ENCODE data around the gene IKZF3.

DNA sequence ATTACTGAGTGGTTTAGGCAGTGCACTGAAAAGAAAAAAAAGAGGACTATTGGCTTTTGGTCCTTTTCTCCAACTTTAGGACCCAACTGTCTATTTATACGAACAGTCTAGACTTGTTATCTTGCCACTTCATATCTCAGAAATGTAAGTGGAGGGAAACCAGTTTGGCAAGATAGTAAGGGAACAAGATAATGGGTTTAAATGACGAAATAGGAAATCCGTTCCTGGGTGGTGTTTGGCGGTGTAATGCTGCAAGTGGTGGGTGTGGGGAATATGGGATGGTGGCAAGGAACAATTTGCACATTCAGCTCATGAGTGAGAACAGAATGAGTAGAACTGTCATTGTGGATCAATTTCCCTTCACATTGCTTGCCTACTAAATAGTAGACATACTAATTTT lies 81.6 kb downstream of the IKZF3 start:
- TF ChIP-seq, protein P1, sequence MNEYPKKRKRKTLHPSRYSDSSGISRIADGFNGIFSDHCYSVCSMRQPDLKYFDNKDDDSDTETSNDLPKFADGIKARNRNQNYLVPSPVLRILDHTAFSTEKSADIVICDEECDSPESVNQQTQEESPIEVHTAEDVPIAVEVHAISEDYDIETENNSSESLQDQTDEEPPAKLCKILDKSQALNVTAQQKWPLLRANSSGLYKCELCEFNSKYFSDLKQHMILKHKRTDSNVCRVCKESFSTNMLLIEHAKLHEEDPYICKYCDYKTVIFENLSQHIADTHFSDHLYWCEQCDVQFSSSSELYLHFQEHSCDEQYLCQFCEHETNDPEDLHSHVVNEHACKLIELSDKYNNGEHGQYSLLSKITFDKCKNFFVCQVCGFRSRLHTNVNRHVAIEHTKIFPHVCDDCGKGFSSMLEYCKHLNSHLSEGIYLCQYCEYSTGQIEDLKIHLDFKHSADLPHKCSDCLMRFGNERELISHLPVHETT (tag by site-specific recombination; IDR thresholded peaks at IDR 0.05): no peak
- TF ChIP-seq, protein P2, sequence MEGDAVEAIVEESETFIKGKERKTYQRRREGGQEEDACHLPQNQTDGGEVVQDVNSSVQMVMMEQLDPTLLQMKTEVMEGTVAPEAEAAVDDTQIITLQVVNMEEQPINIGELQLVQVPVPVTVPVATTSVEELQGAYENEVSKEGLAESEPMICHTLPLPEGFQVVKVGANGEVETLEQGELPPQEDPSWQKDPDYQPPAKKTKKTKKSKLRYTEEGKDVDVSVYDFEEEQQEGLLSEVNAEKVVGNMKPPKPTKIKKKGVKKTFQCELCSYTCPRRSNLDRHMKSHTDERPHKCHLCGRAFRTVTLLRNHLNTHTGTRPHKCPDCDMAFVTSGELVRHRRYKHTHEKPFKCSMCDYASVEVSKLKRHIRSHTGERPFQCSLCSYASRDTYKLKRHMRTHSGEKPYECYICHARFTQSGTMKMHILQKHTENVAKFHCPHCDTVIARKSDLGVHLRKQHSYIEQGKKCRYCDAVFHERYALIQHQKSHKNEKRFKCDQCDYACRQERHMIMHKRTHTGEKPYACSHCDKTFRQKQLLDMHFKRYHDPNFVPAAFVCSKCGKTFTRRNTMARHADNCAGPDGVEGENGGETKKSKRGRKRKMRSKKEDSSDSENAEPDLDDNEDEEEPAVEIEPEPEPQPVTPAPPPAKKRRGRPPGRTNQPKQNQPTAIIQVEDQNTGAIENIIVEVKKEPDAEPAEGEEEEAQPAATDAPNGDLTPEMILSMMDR (tag by site-specific recombination; IDR thresholded peaks at IDR 0.05): no peak
- TF ChIP-seq SP3 (tag by site-specific recombination; IDR thresholded peaks at IDR 0.05) (no peak), ZFP37 (tag by site-specific recombination; IDR thresholded peaks at IDR 0.05) (no peak)
